Glomerular visceral epithelial cell (primary cell): ENCODE measurements around the gene CDC5L.
"Not testable (repeated sequence)": the region's sequence is repeated elsewhere in the genome, so short reads cannot be mapped to it uniquely, and the experiment has no call there.

ENCODE experiments used
- DNase-seq: peaks from one replicate; pipeline ENCODE4 v3.0.0-alpha.2; 2016; ENCODE audit errors: extremely low spot score

CDC5L gene

DNA sequence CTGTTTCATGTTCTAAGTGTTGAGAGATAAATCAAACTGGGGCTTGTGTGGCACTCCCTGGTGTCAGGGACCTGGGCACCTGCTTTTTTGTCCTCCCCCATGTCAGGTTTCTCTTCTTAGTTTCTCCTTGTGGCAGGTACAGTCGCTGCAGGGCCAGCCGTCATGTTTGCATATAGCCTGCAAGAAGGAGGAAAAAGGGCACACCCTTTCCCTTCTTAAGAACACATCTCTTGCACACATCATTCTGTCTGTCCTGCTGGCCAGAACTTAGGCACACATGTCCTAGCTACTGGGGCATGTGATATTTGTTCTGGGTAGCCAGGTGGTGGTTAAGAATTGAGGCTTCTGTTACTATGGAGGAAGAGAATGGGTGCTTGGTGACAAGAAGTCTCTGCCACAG lies 27.9 kb downstream of the CDC5L start:
- peak; percentile 5 for DNase-seq

DNA sequence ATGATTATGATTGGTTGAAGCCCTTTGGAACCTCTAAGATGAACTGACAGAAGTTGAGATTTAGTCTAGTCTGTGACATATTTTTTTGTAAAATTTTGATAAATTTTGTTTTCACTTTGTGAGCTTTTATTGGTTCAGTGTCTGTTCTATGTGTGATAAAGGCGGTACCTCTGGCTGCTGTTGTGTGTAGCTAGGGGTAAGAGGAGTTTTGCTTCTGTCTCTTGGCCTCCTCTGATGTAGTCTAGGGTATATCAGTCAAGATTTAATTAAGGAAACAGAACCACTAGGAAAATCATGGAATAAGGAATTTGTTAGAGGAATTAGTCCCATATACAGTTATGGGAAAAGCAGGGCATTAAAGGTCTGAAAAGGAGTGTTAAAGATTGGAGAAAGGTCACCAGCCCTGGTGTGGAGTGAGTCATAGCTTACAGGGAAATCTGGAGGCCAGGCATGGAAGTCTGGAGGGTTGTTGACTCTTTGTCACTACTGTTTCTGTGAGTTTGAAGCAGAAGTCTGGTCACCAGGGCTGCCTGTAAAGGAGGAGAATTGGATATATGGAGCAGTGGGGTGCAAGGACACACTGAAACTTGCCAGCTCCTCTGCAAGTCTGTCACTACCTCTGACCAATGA lies 28.5 kb downstream of the CDC5L start:
- peak; percentile 37 for DNase-seq

DNA sequence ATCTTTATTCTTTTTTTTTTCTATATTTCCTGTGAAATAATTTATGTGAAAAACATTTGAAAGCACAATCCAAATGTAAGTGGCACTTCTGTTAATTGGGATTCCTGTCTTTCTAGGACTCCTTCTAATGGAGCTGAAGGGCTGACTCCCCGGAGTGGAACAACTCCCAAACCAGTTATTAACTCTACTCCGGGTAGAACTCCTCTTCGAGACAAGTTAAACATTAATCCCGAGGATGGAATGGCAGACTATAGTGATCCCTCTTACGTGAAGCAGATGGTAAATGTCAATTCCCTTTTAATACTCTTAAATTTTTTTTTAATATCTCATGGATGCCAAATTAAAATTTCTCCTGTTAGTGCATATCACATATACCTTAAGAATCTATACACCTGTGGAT lies 35.0 kb downstream of the CDC5L start:
- DNase-seq: peak; percentile 9

DNA sequence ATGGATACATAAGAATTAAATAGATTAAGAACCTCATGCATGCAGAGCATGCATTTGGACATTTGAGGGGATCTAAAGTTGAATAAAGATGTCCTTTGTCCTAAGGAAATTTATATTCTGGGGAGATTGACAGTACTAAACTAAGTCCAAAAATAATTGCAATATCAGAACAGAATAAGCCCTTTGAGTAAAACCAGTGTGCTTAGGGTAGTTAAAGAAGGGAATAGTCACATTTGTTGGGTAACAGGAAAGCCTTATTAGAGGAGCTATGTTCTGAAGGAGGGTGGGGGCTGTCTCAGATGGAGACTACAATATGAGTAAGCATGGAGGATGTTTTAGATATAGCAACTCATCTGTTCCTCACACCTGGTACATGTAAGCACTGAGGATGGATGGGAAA lies 35.8 kb downstream of the CDC5L start:
- no peak for DNase-seq

DNA sequence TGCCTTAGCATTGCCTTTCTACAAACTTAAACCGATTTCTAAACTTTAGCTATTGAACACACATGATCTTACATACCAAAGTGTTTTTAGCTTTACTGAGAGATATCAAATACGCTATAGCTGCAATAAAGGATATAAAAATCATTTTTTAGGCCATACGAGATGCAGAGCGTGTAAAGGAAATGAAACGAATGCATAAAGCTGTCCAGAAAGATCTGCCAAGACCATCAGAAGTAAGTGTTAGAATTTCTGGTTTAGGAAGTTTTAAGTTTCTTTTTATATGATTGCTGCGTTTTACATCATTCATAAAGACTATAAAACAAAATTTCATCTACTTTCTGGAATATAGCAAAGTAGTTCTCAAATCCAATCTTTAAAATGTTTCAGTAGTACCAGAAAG lies 38.4 kb downstream of the CDC5L start:
- no peak for DNase-seq

DNA sequence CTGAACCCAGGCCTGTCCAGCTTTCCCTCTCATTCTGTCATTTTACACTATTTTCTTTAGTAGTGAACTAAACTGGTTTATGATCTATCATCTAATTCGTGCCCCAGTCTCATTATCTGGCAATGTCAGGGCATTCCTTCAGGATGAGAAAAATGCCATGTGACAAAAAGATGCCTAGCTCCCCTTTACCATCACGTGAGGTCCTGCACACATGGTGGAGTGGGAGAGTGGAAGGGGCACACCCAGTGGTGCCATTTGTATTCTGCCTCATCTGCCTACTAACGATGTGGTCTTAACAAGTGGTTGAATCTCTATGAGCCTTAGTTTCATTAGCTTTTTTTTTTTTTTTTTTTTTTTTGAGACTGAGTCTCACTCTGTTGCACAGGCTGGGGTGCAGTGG lies 41.2 kb downstream of the CDC5L start:
- DNase-seq: no peak

DNA sequence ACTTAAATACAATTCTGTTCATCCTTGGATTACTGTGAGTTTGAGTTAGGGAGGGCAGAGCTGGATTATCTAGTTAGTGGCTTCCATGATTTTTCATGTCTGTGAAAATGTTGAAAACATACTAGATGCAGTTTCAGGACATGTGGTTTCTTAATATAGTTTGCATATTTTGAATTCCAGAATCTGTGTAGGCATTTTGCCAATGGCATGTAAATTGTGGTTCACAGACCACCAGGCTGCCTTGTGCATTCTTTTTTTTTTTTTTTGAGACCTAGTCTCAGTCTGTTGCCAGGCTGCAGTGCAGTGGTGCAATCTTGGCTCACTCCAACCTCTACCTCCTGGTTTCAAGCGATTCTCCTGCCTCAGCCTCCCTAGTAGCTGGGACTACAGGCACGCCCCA lies 42.8 kb downstream of the CDC5L start:
- peak; percentile 62 for DNase-seq

DNA sequence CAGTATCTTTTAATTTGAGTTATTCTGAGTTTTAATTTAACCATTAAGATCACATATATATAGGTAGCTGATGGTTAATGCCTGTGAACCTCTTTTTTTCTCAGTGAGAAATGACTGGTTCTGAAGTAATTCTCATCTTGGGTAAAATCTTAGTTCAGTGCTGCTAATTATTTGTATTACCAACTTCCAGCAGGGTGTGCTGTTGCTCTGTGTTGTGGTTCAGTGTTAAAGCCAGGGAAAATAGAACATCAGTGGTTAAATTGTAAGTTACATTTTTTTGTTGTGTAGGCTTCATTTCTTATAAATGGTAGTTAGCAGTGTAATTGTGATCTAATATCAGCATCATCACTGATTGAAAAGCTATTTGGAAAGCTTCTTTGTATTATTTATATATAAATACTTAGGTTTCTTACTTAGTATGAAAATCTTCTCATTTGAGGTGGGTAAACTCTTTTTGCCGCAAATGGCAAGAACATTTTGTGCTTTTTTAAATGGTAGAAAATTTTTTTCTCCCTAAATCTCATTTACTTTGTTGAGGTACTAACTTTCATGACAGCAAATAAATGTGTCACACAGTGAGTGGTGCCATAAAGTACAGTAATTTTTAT lies 43.7 kb downstream of the CDC5L start:
- DNase-seq: peak; percentile 64

DNA sequence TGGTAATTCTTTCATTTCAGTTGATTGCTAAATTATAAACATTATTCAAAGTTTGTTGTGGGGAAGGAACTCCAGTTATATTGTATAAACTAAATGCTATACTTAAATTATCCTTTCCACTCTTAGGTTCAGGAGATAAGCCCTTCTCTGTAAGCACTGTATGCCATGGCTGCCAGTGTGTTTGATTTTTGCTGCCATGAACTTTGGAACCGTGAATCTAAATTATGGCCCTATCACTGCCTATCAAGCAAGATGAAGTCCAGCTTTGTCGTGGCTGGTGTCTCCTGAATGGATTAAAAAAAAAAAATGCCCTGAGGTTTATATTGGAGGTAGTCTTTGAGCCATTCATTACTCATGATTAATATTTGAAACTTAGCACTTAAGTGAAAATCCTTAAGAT lies 44.7 kb downstream of the CDC5L start:
- DNase-seq: no peak

DNA sequence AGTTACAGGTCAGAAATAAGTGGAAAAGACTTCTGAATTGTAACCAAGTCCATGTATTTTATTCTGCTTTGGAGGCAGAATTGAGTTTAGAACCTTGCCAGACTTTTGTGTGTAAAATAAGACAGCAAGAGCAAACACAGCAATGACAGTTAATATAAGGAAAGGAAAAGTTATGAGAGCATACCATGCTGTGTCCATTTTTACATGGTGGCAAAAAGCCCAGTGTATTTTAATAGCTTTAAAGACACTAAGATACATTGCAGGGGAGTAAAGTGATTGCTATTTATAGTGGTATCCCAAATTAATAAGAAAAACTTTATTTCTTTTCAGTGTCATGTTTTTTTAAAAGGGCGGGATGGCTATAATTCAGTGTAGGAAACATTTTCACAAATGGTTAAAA lies 45.2 kb downstream of the CDC5L start:
- no peak for DNase-seq

DNA sequence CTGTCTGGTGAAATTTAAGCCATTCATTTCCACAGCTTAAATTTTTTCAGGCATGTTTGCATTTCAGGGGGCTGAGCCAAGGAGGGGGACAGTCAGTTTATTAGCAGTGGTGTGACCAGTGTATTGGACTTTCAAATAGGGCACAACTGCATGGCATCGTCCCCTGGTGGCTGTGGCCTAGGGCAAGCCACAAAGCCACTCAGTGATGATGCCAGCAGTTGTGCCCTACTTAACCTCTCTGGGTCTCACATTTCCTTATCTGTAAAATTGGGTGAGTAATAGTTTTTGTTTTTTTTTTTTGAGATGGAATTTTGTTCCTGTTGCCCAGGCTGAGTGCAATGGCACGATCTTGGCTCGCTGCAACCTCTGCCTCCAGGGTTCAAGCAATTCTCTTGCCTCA lies 48.0 kb downstream of the CDC5L start:
- DNase-seq: no peak

DNA sequence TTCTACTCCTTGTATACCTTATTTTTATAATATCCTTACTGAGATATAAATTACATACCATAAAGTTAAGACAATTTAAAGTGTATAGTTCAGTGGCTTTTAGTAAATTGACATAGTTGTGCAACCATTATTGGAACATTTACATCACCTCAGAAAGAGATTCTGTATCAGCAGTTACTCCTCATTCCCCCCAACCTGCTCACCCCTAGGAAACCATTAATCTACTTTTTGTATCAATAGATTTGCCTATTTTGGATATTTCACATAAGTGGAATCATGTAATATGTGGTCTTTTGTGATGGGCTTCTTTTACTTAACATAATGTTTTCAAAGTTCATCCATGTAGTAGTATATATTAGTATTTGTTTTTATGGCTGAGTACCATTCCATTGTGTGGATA lies 51.3 kb downstream of the CDC5L start:
- no peak for DNase-seq

DNA sequence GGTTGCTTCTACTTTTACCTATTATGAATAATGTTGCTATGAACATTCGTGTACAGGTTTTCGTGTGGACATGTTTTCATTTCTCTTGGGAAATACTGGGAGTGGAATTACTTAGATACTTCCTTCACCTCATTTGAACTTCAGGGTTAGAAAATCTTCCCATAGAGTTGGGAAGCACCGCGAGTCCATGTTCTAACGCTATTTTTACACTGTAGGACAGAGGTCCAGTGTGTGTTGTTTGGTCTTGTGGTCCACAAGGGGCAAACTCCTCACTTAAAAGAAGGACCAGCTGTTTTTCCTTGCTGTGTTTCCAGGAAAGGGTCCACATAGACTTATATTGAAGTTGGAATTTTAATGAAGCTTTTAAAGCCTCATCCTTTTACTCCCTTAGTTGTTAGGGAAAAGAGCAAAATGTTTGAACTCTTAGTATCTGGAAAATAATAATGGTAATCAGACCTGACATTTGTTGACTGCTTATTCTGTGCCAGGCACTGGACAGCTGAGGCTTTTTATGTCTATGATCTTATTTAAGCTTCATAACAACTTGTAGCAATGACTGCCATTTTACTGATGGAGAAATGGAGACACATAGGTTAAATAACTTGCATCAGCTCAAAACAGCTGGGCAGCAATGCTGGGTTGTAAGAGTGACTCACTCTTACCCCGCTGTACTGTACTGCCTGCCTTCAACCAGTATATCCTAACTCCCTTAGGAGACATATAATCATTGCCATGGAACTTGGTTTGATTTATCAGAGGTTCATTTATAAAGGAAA lies 52.0 kb downstream of the CDC5L start:
- peak; percentile 26 for DNase-seq

DNA sequence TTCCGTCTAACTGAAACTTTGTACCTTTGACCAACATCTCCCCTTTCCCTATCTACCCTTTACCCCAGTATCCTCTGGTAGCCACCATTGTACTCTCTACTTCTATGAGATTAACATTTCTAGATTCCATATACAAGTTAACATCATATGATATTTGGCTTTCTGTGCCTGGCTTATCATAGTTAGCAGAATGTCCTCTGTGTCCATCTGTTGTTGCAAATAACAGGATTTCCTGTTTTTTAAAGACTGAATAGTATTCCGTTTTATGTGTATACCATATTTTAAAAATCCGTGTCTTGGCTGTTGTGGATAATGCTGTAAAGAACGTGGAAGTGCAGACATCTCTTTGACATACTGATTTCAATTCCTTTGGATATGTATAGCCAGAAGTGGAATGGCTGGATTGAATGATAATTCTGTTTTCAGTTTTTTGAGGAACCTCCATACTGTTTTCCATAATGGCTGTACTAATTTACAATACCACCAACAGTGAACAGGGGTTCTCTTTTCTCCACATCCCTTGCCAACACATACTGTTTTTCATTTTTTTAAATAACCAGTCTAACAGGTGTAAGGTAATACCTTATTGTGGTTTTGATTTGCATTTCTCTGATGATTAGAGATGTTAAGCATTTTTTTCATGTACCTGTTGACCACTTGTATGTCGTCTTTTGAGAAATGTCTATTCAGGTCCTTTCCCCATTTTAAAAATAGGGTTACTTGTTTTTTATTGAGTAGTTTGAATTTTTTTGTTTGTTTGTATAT lies 53.8 kb downstream of the CDC5L start:
- DNase-seq: no peak

DNA sequence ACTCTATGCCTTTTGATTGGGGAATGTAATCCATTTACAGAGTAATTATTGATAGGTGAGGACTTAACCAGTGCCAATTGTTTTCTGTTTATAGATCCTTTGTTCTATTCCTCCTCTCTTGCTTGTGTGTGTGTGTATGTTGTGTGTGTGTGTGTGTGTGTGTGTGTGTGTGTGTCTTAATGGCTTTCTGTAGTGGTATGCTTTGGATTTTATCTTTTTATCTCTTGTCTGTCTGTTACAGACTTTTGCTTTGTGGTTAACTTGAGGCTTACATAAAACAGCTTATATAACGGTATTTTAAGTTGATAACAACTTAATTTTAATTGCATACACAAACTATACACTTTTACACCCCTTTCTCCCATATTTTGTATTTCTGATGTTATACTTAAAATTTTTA lies 54.7 kb downstream of the CDC5L start:
- DNase-seq: no peak

DNA sequence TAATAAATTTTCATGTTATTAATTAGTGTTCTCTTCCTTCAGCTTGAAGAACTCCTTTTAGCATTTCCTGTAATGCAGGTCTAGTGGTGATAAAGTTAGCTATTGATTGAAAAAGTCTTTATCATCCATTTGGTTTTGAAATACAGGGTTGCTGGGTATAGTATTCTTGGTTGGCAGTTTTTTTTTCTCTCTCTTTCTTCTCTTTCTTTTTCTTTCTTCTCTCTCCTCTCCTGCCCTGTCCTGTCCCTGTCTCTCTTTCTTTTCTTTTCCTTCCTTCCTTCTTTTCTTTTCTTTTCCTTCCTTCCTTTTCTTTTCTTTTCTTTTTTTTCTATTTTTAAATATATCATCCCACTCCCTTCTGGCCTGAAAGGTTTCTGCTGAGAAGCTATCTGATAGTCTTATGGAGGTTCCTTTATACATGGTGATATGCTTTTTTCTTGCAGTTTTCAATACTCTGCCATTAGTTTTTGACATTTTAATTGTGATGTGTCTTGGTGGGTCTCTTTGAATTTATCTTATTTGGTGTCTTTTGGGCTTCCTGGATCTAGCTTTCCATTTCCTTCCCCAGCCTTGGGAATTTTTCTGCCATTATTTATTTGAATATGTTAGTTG lies 55.4 kb downstream of the CDC5L start:
- no peak for DNase-seq

DNA sequence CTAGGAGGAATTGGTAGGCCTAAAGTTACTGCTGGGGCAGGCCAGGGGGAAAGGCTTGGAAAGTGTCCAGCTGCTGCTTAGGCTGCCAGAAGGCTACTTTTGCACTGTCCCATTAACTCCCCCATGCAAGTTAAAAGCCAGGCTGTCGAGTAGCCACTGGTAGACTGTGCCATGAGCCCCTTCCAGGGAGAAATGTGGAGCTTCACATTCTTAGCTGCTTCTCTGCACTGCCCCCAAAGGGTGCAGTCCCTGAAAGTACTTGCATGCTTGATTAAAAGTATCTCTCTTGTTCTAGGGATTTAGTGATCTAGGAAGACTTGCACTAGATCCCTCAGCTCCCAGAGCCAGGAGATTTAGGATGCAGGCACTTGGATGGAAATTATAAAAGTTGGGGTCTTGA lies 57.3 kb downstream of the CDC5L start:
- no peak for DNase-seq

DNA sequence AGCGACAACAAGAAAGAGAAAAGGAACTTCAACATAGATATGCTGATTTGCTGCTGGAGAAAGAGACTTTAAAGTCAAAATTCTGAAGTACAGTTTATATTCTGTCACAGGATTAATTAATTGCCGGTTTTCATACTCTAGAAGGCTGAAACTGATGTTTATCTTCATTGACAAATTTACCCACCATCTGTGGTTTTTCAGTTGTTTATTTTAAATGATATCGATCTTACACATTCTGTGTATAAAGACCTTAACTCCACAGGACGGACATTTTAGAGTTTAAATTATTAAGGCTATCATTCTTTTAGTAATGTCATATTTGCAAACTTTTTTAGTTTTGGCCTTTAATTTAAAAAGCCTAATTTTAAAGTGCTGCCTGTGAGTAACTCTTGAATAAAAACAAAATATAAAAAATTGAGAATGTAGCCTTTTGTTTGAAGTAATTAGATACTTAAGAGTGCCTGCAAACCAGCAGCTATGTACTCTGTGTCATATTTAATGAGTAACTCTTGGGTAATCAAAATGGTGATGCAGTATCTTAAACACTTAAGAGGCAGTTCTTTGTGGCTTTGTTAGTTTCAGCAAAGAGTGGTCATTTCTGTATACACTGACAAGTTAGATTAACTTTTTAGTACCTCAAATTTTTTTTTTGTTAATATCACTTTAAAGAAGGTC lies 59.3 kb downstream of the CDC5L start:
- DNase-seq: peak; percentile 41

DNA sequence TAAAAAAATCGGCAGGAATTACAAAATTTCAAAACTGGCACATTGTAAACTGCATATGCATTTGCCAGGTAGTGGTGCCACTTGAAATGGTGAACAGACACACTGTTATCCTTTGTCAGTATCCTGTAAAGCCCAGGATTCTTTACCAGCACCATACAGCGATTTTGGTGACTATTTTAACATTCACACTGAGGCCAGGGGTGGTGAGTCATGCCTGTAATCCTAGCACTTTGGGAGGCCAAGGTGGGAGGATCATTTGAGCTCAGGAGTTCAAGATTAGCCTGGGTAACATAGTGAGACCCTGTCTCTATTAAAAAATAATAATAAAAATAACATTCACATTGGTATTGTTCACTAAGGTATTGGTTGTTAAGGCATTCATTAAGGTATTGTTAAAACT lies 61.7 kb downstream of the CDC5L start:
- DNase-seq: not testable (repeated sequence)

DNA sequence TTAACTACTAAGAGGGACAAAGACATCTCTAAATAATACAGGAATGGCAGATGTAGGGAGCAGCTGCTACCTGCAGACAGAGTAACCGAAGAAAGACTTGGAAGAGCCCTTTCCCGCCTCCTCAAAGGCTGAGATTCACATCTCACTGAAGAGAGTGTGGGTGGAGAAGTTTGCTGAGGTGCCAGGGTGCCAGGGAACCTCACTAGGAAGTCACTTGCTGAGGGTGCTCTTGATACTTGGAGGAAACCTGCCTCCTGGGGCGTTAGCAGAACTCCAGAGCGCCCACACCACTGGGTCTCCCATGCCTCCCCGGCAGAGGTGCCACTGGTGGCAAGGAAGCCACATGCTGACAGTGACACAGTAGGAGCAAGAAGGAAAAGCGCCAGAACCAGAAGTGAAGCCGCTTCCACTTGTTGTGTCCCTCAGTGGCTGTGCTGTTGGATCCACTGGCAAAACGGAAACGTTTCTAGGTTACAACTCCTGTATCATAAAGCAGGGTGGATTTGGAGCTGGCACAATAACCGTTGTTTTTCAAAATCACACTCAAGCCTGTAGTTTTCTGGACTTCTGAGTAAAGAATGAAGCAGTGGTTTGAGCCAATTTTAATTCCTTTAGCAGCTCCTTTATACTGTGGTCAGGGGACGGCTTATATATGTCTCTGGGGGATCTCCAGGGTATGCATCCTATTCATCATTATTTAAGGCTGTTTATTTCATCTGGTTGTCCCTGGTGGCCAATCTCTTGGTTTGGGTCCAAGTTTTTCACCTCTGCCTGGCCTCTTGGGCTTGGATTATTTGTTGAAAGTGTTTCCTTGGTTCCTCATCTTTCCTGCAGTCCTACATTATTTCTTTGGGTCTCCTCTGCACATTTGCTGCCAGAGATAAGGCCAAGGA lies 64.5 kb downstream of the CDC5L start:
- DNase-seq: peak; percentile 35
